NK-92 treated with Interleukin-12 subunit alpha and Interleukin-12 subunit beta, amount 100 ng/mL, for 24 hours (cell line): ENCODE results near the gene STXBP4.
"Not testable (repeated sequence)": the region's sequence is repeated elsewhere in the genome, so short reads cannot be mapped to it uniquely, and the experiment has no call there.

Experiments
- DNase-seq: peaks from one replicate; lab custom pipeline; 2025; lab: John Stamatoyannopoulos, UW

STXBP4 gene

DNA sequence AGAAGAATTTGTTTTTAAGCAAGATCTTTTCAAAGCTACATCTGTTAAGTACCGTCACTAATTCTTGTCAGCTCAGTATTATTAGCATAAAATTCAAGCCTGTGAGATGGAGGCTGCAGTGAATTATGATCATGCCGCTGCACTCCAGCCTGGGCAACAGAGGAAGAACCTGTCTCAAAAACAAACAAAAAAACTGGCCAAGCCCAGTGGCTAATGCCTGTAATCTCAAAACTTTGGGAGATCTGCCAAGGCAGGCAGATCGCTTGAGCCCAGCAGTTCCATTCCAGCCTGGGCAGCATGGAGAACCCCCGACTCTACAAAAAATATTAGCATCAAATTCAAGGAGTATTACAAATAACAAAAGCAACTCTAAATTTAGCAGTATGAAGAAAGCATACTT lies 88.0 kb downstream of the STXBP4 start:
- no peak for DNase-seq

DNA sequence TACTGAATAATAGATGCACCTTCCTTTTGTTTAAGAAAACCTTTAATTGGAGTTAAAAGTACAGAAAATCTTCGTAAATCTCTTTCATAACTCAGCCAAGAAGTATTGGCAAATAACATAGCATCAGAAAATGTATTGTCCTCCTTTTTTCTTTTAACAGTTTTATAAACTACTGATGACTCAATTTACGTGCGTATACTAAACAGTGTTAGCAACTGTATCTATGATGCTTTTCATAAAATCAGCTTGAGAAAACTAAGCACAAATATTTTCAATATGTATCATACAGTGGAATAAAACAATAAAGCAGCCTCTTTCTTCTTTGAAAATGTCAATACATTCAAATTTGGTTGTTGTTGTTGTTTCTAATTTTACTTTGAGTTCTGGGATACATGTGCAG lies 88.6 kb downstream of the STXBP4 start:
- no peak for DNase-seq

DNA sequence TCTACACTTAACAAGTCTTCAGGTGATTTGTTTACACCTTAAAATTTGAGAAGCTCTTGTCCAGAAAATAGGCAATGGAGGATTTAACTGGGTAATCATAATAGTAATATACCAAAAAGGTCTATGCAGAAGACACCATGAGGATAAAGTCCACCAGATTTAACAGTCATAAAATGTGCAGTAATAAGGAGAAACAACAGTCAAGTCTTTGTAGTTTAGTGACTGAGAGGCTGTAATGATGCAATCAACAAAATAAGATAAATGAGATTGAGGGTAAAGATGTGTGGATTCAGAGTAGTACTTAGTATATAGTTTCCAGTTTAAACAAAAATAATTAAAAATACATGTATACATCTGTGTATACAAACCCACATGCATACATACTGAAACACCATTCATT lies 91.2 kb downstream of the STXBP4 start:
- no peak for DNase-seq

DNA sequence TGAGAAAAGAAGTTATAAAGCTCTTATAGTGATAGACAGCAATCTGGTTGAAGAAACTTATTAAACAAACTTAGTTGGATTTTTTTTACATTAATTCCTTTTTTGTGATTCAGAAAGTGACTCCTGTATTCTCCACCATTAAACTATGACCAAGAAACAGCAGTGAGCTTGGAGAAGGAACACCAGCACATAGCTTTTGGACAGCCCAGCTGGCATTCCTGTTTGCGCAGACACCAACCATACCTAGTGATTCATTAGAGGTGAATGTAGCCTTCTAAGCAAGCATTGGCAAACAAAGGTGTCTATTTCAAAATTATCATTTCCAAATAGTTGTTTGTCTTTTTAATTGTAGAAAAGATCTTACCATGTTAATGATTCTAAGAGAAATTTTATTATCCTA lies 94.4 kb downstream of the STXBP4 start:
- no peak for DNase-seq

DNA sequence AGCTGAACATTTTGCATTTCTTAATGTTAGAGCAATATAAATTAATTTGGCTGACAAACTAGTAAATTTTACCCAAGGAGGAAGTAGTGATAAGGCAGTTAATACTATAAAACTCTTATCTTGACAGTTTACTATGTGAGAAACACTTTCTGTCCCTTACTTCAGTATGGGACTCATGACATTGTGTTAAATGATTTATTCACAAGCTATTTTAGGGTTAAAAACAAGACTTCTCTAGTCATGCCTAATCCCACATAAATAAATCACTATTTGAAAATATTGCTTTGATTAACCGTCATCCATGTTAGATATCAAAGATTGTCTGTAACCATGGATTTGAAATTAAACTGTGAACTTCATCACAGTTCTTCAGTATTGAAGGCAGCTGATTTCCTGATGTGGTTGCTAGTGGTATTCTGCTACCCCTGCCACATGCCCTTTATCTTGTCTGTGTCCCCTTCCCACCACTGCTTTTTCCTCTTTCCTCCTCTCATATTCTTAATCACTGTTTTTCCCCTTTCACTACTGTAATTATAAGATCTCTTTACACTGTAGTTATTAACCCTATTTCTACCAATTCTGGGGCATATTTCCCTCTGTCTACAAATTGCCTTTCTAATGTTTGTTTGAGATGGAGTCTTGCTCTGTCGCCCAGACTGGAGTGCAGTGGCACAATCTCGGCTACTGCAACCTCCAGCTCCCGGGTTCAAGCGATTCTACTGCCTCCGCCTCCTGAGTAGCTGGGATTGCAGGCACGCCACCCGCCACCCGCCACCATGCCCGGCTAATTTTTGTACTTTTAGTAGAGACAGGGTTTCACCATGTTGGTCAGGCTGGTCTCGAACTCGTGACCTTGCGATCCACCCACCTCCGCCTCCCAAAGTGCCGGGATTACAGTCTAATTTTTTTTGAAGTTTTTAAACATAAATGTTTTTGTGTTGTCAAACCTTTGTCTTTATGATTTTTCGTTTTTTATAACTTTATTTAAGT lies 95.6 kb downstream of the STXBP4 start:
- no peak for DNase-seq

DNA sequence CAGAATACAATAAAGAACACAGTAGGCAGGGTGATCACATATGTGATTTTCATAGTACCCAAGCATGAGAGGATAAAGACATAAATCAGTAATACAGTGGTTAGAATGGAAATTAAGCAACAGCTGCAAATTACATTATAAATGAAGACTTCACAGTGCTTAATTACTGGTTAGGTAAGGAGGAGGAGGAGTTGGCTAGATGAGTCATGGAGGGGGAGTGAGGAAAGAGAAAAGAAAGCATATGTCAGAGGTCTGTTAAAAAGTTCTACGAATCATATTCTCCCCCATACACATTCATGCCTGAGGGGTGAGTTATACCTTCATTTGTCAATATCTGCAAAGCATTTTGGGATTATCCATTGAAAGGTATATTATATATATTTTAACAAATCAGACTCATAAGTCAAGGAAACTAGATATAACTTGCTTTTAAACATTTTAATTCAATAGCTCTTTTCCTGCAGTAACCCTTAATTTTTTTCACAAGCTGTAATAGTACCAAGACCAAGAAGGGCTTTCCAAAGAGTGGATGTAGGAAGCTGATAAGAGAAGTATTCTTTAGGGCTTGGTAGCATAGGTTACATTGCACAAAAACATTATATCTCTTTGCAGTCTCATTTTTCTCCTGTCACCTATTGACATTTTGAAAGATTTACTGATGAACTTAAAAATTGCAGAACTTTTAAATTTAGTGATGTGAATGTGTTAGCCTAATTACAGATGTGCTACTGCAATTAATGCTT lies 99.3 kb downstream of the STXBP4 start:
- no peak for DNase-seq

DNA sequence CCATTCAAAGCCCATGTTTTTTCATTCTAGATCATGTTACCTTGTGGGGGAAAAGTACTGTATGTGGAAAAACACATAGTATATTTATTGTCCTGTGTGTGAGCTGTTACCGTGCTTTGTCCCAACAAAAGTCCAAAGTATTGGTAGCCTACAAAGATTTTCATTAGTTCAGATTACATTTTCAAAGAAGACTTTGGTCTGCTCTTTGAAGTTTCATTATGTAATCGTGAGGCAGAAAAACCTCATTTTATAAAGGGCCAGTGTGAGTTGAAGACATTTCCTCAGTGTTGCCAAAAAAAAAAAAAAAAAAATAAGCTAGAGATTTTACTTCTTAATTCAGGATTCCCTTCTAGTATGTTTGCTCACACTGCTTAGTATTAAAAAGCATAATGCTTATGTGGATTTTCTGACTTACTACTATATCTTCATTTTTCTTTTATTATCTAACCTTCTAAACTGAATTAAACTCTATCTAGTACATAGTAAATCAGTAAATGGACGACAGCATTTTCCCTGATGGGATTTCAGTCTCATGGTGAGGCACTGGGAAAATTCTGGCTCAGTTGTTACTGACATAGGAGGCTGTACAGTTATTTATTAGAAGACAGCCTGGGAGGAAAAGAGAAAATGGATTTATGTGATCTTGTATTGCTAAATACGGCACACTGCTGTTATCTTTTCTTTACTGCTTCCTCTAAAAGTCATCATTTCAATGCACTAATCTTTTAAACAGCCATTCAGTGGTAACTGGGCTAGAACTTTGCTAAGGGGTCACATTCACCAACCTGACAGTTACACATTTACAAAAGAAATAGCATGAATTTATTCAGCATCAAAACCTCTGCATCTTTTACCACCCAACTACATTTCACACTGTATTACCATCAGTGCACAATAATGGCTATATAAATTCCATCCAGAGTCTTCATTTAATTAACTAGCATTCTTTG lies 100.6 kb downstream of the STXBP4 start:
- DNase-seq = no peak

DNA sequence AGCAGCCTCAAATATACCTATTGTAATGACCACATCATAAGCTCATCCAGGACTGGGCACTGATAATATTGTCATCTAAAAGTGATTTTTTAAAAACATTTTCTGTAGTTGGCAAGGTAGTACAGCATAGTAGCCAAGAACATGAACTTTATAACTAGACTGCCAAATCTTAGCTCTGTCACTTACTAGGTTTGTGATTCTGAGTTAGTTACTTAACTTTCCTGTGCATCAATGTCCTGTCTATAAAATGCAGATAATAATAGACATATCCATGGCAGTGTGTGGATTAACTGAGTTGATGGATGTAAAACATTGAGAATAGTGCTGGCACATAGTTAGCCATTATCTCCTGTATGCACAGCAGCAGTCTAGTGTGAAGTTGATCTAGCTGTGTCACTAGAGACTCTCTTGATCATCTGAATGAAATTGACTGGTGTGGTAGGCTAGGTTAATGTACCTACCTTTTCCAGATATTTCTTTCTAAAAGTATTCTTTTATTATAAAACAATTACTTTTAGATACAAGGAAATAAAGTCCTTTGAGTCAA lies 101.5 kb downstream of the STXBP4 start:
- DNase-seq = no peak

DNA sequence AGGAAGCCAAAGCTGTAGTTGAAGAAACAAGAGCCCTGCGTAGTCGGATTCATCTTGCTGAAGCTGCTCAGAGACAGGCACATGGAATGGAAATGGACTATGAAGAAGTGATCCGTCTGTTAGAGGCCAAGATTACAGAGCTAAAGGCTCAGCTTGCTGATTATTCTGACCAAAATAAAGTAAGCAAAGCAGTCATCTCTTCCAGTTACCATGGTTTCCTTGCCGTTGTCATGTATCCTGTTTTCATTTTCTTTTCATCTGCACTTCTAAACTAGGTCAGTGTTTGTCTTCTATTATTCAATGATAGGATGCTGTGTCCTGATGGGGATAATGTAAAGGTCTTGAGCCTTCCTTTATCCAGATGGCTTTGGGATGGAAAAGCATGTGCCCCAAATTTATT lies 104.3 kb downstream of the STXBP4 start:
- no peak for DNase-seq

DNA sequence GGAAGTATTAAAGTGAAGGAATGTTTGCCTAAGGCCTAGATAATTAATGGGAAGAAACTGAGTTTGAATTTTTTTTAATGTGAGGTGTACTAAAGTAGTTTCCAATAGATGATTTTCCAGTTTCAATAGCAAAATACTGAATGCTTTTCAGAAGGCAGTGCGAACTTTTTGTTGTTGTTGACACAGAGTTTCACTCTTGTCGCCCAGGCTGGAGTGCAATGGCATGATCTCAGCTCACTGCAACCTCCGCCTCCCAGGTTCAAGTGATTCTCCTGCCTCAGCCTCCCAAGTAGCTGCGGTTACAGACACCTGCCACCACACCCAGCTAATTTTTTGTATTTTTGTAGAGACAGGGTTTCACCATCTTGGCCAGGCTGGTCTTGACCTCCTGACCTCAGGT lies 104.9 kb downstream of the STXBP4 start:
- DNase-seq = not testable (repeated sequence)

DNA sequence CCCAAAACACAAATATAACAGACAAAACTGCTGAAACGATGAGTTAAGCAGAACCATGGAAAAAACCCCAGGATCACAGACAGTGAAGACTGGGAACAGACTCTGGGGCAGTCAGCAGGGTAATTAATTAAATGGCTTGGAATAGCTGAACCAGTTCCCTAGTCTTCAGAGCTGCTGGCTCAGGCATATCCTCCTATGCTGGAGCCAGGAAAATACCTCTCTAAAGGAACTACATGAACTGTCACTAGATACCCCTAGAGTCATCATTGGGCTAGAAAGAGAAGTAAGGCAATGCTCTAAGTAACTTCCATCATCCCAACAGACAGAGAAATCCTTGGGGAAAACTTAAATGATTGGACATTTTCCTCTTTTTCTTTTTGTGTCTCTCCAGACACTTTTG lies 113.0 kb downstream of the STXBP4 start:
- no peak for DNase-seq

DNA sequence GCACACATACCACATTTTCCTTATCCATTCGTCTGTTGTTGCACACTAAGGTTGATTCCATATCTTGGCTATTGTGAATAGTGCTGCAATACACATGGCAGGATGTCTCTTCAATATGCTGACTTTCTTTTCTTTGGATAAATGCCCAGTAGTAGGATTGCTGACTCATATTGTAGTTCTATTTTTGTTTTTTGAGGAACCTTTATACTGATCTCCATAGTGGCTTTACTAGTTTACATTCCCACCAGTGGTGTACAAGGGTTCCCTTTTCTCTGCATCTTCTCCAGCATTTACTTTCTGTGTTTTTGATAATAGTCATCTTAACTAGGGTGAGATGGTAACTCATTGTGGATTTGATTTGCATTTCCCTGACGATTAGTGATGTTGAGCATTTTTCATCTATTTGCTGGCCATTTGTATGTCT lies 118.1 kb downstream of the STXBP4 start:
- DNase-seq = no peak

DNA sequence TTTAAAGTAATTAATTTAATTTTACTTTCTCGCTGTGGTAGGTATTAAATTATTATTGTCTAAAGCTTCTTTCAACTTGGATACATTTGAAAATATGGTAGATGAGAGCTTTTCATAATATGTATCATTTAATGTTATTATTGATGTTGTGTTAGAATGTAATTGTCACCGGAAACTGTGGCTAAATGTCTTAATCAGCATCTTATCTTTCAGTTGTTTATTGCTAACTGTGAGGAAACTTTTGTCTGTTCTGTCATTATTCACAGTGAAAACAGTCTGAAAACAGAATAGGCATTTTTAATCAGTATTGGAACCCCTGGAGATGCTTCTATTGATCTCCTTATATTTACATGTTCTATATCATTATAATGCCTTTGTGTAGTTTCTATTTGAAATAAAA lies 120.7 kb downstream of the STXBP4 start:
- DNase-seq = no peak

DNA sequence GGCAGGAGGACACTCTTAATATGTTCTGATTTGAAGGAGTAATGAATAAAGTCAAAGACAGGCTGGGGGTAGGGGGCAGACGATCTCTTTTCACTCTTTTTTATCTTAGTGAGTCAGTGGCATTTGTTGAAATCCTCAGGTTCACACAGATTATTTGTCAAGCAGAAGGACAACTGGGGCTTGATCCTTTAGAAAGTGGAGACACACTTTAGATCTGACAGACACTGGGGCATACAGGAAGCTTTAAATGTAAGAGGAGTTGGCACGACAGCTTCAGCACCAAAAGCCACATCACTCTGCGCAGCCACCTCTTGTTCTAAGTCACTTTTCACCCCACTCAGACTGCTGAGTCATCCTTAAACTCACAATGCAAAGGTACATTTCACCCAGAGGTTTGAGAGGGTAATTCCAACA lies 121.5 kb downstream of the STXBP4 start:
- DNase-seq = peak; percentile 5

DNA sequence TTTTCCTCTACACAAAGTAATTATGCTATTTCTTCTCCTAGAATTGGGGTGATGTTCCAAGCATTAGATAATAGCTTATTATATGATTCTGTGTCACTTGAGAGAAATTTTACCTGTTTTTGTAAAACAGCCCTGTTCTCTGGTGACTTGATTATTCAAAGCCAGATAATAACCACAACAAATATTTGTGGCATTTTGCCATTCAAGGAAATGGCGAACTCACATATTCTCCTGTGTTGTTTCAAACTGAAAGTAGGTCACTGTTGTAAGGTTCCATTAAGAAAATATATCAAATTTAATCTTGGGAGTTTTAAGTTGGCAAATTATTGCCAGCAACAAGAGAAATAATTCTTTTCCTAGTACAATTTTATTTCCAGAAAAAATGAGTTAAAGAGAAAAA lies 124.8 kb downstream of the STXBP4 start:
- no peak for DNase-seq

DNA sequence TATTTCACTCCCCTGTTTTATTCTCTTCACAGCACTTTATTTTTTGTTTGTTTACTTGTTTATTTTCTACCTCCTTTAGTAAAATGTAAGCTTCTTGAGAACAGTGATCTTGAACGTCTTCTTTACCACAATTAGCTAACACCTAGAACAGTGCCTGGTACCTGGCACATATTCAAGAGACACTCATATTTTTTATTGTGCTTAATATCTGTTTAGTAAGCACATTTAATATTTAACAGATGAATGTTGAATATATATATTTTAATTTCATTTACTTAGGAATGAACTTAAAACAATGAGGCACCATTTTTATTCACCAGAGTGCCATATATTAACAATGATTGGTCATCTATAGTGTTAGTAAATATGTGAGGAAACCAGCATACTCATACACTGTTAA lies 130.2 kb downstream of the STXBP4 start:
- no peak for DNase-seq

DNA sequence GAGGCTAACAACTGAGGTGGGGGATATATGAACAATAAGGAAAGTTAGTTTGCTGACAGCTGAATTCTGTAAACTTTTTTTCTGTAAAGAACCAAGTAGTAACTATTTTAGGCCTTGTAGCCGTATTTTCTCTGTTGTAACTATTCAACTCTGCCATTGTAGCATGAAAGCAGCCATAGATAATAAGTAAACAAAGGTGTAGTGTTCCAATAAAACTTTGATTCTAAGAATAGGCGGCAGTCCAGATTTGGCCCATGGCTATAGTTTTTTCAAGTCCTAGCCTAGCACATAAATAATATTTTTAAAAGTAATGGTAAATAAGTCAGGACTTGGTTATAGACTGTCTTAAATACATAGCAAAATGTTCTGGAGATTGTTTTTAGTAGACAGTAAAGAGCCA lies 142.0 kb downstream of the STXBP4 start:
- no peak for DNase-seq

DNA sequence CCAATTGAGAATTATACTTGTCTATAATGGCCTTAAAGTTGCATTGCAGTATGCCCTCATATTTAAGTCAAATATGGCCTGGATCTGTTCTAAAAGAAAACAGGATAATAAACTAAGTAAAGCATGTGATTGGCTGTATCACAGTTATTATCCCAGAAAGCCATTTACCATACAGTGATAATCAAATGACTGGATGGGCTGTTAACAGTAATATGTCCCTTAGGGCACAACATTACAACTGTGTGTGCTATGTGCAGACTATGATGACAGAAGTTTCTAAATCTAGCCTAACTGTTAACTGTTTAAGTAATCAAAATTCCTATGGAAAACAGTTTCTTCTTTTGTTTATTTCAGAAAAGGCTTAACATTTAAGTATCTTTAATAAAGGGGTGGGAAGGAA lies 145.7 kb downstream of the STXBP4 start:
- DNase-seq = no peak

DNA sequence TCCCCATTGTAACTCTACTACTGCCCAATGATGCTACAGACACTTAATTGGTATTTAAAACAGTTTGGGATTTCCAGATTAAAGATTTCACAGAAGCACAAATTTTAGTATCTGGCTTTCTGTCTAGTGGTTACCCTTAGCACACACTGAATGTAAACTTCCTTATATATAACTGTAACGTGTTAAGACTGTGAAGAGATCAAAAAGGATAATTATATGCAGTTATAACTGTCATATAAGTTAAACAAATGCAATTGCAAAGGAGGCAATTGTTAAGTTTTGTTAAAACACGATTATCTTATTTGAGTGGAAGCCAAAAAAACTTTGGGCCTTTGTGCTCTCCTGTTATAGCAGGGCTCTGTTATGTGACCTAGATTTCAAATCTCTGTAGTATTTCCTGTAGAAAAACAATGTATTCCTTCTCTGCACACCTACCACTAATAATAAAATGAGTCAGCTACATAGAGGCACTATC lies 147.9 kb downstream of the STXBP4 start:
- no peak for DNase-seq

DNA sequence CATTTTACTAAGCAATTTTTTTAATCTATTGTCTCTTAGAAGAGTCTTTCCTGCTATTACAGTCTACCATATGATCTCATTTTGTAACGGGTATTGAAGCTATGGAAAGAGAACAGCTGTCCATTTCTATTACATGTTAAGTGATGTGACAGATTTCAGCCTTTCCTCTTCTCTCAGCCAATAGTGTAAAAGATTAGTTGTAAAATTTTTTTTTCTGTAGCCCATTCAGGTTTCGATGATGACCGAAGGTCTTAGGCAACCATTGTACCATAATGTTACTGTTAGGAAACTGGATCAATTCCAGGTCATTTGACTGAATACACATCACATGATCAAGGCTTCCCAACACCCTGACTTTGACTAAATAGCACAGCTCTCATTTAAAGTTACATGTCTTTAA lies 148.6 kb downstream of the STXBP4 start:
- DNase-seq = no peak

DNA sequence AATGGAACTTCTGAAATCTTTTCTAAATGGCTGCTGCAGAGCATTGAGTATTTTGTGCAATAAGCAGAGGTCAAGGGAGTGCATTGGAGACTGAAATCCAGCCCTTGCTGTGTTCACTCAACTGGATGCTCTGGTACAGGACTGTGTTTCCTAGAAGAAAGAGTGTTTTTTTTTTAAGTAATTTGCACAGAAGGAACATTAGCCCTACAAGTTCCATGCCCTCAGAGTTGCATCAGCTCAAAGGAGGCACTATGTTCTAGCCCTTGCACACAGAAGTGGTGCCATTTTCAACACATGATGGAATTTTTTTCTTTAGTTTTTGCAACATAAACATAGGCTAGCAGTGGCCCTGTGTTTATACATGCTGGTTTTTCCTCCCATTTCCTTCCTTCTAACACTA lies 152.1 kb downstream of the STXBP4 start:
- no peak for DNase-seq

DNA sequence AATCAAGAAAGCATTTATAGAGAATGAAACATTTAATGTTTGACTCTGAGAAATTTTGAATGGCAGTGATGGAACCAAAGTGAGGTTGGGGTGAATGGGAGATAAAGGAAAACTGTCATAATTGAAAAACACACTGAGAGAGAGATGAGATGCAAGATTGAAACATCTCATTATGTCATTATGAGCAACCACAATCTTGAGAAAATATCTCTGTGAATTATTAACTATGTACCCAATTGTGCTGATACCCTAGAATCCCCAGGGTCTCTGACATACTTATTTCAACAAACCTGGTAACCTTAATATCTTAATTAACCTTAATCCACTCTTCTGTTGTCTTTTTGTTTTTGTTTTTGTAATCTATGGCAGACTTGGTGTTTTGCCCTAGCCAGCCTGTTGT lies 152.7 kb downstream of the STXBP4 start:
- DNase-seq = no peak
